ENCODE measurements around the gene ELP1. TPM values are rescaled to one million over a fixed set of nuclear protein-coding genes. Genes with fewer than 3 reads are reported as not detected.

ELP1 gene, protein sequence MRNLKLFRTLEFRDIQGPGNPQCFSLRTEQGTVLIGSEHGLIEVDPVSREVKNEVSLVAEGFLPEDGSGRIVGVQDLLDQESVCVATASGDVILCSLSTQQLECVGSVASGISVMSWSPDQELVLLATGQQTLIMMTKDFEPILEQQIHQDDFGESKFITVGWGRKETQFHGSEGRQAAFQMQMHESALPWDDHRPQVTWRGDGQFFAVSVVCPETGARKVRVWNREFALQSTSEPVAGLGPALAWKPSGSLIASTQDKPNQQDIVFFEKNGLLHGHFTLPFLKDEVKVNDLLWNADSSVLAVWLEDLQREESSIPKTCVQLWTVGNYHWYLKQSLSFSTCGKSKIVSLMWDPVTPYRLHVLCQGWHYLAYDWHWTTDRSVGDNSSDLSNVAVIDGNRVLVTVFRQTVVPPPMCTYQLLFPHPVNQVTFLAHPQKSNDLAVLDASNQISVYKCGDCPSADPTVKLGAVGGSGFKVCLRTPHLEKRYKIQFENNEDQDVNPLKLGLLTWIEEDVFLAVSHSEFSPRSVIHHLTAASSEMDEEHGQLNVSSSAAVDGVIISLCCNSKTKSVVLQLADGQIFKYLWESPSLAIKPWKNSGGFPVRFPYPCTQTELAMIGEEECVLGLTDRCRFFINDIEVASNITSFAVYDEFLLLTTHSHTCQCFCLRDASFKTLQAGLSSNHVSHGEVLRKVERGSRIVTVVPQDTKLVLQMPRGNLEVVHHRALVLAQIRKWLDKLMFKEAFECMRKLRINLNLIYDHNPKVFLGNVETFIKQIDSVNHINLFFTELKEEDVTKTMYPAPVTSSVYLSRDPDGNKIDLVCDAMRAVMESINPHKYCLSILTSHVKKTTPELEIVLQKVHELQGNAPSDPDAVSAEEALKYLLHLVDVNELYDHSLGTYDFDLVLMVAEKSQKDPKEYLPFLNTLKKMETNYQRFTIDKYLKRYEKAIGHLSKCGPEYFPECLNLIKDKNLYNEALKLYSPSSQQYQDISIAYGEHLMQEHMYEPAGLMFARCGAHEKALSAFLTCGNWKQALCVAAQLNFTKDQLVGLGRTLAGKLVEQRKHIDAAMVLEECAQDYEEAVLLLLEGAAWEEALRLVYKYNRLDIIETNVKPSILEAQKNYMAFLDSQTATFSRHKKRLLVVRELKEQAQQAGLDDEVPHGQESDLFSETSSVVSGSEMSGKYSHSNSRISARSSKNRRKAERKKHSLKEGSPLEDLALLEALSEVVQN (N-terminal part only)
- 31.5 and 39.4 TPM in 2 replicates for total RNA-seq

DNA sequence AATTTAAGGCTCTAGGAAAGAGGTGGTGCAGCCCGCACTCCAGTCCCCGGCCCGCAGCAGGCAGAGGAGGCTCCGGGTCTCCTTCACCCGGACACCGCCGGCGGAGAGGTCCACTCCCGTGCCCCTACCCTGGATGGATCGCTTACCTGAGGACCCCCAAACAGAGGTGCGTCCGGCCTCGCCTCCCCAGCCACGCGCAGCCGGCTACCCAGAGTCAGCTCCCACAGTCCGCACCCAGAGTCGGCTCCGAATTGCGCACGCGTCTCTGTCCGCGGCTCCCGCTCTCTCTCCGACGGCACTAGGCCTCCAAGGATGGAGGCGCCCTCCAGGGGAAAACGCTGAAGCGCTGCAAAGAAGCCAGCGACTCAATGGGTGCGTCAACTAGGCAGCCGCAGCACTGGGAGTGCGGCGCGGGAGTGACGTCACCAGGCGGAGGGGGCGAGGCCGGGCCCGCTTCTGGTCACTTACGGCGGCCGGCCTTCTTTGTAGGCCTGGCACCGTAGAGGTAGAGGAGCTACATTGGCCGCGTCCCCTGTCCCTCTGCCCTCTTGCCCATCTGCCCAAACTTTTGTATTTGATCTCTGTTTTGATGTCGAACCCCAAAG, at the start of gene ELP1:
ELP1 (minus strand) TSS at position 407 of the 605 bp plus-strand sequence. CDS start 2,978 bp downstream, outside the sequence.

GRCh38 chr9:108934323-108934893, 484 bp upstream of the ELP1 start, which contains the start of gene ABITRAM:
Gene ABITRAM, plus strand, starts transcription at chr9:108934400. Its CDS starts 87 bp downstream, at chr9:108934487.

DNA sequence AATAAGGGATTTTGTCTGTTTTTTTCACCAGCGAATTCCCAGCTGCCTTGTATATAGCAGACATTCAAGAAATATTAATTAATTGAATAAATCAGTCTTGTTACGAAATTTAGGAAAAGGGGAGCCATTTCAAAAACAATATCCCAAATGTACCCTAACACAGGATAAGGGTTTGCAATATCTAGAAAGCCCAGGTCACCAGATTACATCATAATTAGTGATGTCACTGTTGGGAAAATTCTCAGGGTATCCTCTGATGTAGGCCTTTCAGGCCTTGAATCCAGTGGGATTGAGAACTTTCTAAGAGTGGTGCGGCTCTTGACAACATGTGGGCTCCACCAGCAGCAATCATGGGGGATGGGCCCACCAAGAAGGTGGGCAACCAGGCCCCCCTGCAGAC, 71.9 kb downstream of the ELP1 start, which contains the start of gene ACTL7A:
ACTL7A (plus strand) TSS at position 270 of the 400 bp plus-strand sequence; CDS start at position 327, 57 bp downstream.

GRCh38 chr9:108855888-108856287, 78.0 kb downstream of the ELP1 start, which contains the start of gene ACTL7B:
Gene ACTL7B, minus strand, starts transcription at chr9:108855986. Its CDS starts 56 bp downstream, at chr9:108855930.

Other genes starting within 250 kb of the ELP1 start
- not detected in 2 replicates for gene ACTL7B, start 78.1 kb downstream of the ELP1 start, total RNA-seq
- not detected in 2 replicates for gene ACTL7A, start 71.9 kb downstream of the ELP1 start, total RNA-seq
- 5.8 and 6.9 TPM in 2 replicates for gene ABITRAM, start 276 bp upstream of the ELP1 start, total RNA-seq
- 41.0 and 45.7 TPM in 2 replicates for gene CTNNAL1, start 79.4 kb upstream of the ELP1 start, total RNA-seq
- 48.4 and 50.2 TPM in 2 replicates for gene TMEM245, start 185.8 kb upstream of the ELP1 start, total RNA-seq
- gene FRRS1L, start 233.1 kb upstream of the ELP1 start, total RNA-seq = not detected in 2 replicates

Measured in aortic smooth muscle cell (primary cell).